ENCODE results near the gene ZNF622.

Gene ZNF622

DNA sequence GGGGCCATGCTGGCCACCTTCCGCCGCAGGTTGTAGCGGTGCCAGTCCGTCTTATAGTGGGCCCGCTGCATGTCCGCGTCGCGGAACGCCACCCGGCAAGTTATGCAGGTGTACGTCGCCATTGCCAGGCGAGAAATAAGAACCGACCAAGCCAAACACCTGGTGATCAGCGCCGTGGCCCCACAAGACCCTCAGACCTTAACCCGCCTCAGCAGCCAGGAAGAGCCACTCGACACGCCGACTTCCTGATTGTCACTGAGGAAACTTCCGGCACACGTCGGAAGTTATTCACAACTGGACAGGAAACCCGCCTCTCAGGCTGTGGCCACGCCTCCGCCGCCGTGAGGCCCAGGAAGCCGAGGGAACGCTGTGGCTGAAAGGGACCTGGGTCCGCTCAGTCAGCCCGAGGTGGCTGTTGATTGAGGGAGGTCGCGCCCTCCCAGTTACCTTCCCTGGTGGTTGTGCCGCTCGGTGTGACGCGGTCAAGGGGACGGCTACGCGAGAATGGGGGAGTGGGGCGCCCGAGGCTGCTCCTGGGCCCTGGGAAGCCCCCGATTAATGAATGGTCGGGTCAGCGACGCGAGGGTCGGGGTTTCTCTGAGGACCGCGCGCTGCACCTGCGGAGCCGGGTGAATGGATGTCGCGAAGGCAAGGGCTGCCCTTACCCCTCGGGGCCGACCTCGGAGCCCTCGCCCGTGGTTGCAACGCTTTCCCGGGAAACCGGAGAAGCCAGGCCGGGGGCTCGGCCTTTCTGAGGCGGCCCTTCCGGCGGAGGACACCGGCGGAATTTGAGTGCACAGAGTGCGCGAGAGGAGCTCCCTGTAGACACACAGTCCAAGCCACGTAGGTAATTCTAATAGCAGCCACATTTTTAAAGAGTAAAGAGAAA lies at the start of gene ZNF622:
Gene ZNF622, minus strand, starts transcription at position 257 of the 889 bp plus-strand sequence. Its CDS starts 135 bp downstream, at position 122.
- DNase-seq = peak; percentile 79

GRCh38 chr5:16510098-16510497 lies 44.5 kb upstream of the ZNF622 start:
- no peak for DNase-seq

GRCh38 chr5:16508730-16509531 lies 43.3 kb upstream of the ZNF622 start:
- DNase-seq = no peak

DNA sequence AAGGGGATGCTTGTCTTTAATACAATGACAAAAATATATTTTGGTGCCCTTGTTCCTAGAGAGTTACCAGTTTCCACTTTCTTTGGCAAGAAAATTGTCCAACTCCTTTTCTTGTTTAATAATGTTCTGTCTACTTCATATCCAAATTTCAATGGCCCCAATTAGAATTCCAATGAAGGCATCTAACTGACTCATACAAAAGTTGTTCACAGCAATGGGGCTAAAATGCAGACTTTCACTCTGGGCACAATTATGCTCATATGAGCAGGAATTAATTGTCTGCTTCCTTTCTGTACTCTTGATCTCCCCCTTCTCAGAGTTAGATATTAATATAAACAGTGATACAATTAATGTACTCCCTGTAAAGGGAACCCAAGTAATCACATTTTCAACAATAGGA lies 42.1 kb upstream of the ZNF622 start:
- DNase-seq = no peak

DNA sequence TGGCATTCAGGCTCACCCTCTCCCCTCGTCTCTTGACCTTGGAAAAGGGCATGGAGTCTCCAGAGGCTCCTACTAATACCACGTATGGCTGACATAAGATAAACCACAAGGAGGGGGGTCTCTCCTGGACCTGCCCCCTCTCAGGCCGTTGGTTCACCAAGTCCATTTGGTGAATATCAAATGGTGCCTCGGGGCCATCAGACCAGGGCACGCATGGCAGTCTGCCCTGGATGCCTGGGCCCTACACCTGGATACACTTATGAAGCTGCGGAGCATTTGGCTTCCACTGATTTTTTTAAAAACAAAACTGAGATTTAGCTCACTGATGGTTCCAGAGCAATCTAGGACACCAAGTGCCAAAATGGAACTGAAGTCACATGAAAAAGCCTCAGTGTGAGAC lies 40.3 kb upstream of the ZNF622 start:
- DNase-seq = no peak

GRCh38 chr5:16505140-16505891 lies 39.7 kb upstream of the ZNF622 start:
- no peak for DNase-seq

- DNase-seq = no peak
These were observed 39.0 kb upstream of the ZNF622 start for GRCh38 chr5:16504571-16504970.

DNA sequence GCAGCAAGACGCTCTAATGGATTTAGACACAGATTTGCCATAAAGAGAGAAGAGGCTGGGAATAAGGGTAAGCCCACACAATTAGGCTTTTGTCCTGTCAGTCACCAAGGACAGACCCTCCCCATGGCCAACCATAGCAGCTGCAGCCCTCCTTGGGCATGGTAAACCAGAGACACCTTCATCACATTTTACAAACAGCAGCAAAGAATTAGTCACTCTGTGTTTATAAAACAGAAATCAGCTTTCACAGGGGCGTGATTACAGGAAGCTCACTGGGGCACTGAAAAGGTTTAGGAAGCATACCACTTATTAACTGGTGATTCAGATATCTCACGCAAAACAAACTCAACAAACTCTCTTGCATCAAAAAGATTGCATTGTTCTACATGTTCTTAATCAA lies 37.3 kb upstream of the ZNF622 start:
- DNase-seq = no peak

GRCh38 chr5:16500024-16500423 lies 34.4 kb upstream of the ZNF622 start:
- no peak for DNase-seq

DNA sequence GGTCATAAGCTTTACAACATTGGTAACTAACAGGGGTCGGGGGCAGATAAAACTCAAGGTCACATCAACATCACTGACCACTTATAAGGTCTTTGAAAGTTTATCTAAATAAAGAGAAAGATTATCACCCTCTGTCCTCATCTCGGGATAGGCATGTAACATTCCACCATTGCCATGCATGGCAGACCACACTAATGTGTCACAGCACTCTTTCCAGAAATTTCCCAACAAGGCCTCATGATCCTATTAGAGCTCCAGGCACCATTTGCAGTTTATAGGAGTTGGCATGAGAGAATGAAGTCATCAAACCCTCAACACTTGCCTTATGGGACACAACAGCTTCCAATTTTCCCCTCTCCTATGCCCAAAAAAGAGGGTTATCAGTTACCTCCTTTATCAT lies 31.9 kb upstream of the ZNF622 start:
- DNase-seq = no peak

DNA sequence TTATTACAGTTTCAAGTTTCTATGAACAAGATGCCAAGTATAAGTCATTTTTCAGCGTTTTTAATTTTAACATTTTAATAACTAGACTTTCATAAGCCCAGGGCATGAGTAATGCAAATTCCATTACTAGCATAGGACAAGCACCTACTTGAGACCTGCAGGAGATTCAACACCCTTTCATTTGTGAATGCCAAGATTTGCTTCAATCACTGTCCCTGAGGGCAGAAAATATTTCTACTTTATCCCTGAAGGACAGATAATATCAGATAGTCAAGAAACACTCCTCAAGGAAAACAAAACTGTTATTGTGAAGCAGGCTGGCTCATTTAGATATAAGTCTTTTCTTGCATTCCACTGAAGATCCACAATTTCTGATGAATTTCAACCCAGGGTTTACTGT lies 27.7 kb upstream of the ZNF622 start:
- no peak for DNase-seq

- DNase-seq = no peak
These were observed 27.0 kb upstream of the ZNF622 start for GRCh38 chr5:16492398-16493140.

GRCh38 chr5:16490911-16491310 lies 25.3 kb upstream of the ZNF622 start:
- no peak for DNase-seq

GRCh38 chr5:16489322-16489791 lies 23.8 kb upstream of the ZNF622 start:
- no peak for DNase-seq

DNA sequence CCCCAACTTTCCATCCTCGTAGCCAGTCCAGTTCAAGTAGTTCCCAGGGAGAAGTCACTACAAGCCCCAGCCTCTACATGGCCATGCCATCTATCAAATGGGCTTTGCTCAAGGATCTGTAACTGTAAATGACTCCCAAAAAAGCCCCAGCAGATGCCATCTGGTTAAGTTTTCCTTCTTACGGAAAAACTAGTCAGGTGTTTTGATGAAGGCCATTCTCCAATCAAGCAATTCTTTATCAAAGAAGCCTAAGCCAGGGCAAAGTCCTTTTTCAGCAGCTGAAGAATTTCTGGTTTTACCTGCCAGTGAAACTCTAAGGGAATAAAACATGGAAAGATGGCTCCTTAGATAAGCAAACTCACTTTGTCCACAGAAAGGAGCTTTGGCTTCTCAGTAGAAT lies 21.9 kb upstream of the ZNF622 start:
- DNase-seq = no peak

DNA sequence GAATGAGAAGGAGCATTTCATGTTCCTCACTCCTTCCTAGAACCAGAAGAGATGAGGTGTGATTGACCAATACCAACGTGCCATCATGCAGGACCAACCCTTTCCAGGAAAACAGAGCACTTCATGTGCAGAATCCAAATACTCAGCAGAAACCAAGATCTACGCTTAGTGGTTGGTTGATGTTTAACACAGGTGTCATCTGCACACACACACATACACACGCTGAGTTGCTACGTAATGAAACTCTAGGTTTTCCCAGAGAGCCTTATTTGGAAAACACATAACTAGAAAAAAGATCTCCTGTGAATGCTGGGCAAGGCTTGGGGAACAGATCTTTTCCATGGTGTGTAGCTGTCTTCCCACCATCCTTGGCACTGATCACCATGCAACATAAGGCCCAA lies 21.1 kb upstream of the ZNF622 start:
- DNase-seq = no peak

DNA sequence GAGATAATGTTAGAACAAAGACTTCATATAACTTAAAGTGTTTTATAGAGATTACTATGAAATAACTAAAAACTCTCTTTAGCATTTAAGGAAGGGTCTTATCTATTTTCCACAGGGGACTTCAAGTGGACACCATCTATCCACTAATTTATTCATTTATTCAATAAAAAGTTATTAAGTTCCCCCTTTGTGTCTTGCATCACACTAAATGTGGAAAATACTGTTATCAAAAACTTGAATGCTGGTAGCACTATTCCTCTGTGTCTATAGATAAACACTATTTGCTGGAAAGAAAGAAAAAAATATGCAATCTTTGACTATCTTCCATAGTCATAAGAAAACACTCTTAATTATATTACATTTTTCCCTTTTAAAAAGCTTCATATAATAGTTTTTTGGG lies 20.1 kb upstream of the ZNF622 start:
- no peak for DNase-seq

GRCh38 chr5:16484081-16484480 lies 18.5 kb upstream of the ZNF622 start:
- no peak for DNase-seq

DNA sequence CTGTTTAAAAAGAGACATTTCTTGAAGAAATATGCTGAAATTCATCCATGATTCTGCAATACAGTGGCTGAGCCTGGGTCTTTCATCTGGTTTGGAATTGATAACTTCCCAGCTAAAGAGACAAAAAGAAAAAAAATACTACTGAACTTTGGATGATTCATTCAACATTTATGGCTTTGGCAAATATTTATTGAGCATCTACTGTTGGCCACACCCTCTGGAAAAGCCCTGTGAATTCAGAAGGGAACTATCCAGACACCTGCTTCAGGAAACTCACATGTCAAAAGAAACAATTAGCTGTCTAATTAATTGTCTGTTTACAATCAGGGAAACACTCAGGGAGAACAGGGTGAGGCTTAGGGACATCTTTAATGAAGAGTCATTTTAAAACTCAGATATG lies 17.8 kb upstream of the ZNF622 start:
- DNase-seq = no peak

DNA sequence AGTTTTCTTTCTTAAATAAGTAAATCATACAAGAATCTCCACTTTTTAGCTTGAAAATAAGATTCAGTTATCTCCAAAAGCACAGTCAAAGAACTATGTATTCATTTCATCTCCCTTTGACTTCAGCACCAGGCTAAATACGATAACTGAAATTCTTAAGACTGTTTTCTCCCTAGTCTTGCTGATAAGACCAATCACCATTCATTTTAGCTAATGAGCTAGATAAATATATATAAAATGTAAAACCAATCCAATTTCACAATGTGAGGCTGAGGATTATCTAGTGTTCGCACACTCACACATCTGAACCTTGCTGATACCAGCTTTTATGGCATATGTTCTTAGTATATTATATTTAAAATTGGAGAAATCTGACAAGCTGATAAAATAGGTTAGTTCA lies 17.3 kb upstream of the ZNF622 start:
- DNase-seq = no peak

DNA sequence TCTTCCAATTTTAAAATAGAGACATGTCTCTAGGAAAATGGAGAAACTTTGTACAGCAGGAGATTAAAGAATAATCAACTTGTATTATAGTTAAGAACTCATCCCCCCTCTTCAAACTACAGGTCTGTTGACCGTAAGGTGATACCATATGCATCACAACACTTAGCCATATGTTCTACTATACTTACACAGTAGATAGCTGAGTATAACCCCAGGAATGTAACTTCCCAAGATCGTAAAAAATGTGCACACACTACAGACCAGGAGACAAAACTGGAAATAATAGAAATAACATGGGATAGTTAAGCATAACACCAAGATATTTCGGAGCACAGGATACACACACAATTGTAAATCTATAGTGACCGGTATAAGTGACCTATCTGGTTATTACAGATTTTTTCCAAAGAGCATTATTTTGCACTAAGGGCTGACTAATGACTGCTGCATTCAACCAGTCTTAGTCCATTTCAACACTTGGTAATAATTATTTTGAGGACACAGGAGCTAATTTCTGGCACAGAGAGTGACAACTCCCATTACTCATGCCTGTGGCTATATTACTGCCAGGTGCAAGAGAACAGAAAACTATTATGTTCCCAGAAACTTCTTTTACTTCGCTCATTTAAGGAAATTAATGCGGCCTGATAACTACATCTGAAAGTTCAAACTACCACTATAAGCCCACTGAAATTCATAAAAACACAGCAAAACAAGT lies 15.4 kb upstream of the ZNF622 start:
- no peak for DNase-seq

DNA sequence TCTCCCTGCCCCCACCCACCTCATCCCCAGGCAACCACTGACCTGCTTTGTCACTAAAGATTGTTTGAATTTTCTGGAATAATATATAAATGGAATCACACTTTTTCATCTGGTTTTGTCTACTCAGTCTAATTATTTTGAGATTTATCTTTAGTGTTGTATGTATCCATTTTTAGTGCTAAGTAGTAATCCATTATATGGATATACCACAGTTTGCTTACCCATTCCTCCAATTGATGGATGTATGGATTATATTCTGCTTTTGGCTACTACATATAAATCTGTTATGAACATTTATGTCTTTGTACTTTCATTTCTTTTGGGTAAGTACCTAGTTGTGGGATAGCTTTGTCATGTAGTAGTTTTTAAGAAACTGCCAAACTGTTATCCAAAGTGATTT lies 14.5 kb upstream of the ZNF622 start:
- DNase-seq = no peak
